Measurements from ENCODE around the gene DRC7.

DNA sequence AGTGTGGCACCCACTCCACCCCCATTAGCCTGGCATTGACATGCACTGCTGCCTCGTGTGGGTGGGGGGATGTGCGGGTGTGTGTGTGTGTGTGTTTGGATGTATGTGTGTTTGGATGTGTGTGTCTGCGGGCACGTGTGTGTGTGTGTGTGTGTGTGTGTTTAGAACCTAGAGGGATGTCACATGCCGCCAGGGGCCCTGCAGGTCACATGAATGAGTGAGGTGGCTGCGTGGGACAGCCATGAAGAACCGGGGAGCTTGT lies 50.0 kb downstream of the DRC7 start:
- TF ChIP-seq POLR2A (IDR thresholded peaks at IDR 0.05) (no peak), EP300 (IDR thresholded peaks at IDR 0.05) (no peak)
